Measurements from ENCODE around the gene RPP25L.

The RPP25L gene

DNA sequence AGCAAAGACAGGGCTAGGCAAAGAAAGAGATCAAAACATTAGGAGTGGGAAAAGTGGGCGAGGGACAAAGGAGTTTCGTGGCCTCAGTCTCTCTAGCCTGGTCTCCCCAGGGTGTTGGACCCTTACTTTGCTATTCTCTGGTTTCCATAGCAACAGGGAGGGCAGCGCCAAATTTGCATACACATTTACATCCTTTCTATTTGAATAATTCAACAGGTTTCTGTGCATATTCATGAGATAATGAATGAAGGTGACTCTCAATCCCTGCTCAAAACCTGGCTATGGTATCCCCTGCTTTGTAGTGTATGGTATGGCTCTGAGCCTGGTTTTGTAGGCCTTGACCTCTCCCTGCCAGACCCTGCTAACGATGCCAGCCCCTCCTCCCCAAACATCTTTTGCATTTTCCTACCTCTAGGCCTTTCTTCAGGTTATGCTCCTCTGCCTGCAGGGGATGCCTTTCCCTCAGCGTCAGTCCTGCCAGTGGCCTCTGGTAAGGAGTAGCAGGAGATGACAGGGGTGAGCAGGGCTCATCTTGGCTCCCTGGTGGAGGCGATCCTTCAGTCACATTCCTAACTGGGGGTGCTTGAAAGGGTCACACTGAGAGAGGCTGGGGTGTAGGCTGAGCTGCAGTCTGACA lies 9.8 kb downstream of the RPP25L start:
- no peak for DNase-seq
- ChIA-PET CTCF (interaction anchor here (0.9 to 17.0 kb wide), 13 partner anchors 7 to 270 kb away, joined by 3 to 293 read pairs (median 6); partner anchors contain the start of genes ARID3C, RPP25L and SIGMAR1), POLR2A (interaction anchor here (0.7 kb wide), 1 partner anchor 198 kb away, joined by 3 read pairs; no protein-coding TSS in a partner anchor)
- H3K4me1 ChIP-seq (ENCODE audit: control extremely low read depth in 1 of 4, control insufficient read depth in 4 of 4, insufficient read depth in 4 of 4, low read length in 3 of 4), result no peaks in the 10 kb centered on the region
- H3K4me3 ChIP-seq (ENCODE audit: control insufficient read depth in 1 of 7, extremely low read depth in 1 of 7, insufficient read depth in 4 of 7, low read depth in 2 of 7, low read length in 6 of 7), result no peak overlapping the region
- H3K9me3 ChIP-seq (ENCODE audit: control extremely low read depth in 1 of 5, control insufficient read depth in 4 of 5, insufficient read depth in 2 of 5, low read depth in 1 of 5, low read length in 4 of 5), result no peaks in the 10 kb centered on the region
- 100% methylated on average over 4 of the region's 6 CpGs for WGBS (ENCODE audit: insufficient coverage)
- H3K27ac ChIP-seq (ENCODE audit: insufficient read depth in 1 of 2, low read depth in 1 of 2, low read length in 2 of 2, poor library complexity in 1 of 2, severe bottlenecking in 2 of 2), result no peak overlapping the region
- H3K27me3 ChIP-seq (replicated peaks in 2 of 5; ENCODE audit: control insufficient read depth in 4 of 5, insufficient read depth in 5 of 5, low read length in 4 of 5), result peaks cover 0 to 15% (median 10%) of the 10 kb centered on the region in 5 experiments
- no peaks in the 10 kb centered on the region for H3K36me3 ChIP-seq (ENCODE audit: control insufficient read depth in 4 of 4, insufficient read depth in 4 of 4, low read length in 3 of 4)

DNA sequence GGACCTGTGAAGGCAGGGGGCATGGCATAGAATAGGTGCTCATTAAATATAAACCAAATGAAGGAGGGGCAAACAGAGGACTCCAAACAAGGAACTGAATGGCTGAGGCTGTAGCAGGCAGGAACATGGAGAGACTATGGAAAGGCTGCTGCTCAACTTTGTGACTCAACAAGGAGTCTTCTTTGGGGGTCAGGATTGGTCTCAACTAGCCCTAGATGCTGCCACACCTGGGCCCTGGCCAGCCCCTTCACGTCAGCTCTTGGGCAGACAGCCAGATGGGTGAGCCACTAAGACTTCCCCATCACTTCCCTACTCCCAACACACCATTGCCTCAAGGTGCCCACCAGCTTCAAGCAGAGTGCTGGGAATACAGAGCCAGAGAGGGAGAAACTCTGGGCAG lies 11.0 kb downstream of the RPP25L start:
- no peaks in the 10 kb centered on the region for H3K36me3 ChIP-seq (ENCODE audit: control insufficient read depth in 4 of 4, insufficient read depth in 4 of 4, low read length in 3 of 4)
- H3K4me1 ChIP-seq (ENCODE audit: control extremely low read depth in 1 of 4, control insufficient read depth in 4 of 4, insufficient read depth in 4 of 4, low read length in 3 of 4), result no peaks in the 10 kb centered on the region
- ChIA-PET CTCF (interaction anchor here (0.6 to 1.9 kb wide), 9 partner anchors 8 to 315 kb away, joined by 3 to 7 read pairs (median 3); no protein-coding TSS in a partner anchor), POLR2A (no interaction called here)
- peaks cover 0 to 23% (median 12%) of the 10 kb centered on the region in 5 experiments for H3K27me3 ChIP-seq (replicated peaks in 2 of 5; ENCODE audit: control insufficient read depth in 4 of 5, insufficient read depth in 5 of 5, low read length in 4 of 5)
- H3K9me3 ChIP-seq (ENCODE audit: control extremely low read depth in 1 of 5, control insufficient read depth in 4 of 5, insufficient read depth in 2 of 5, low read depth in 1 of 5, low read length in 4 of 5), result no peaks in the 10 kb centered on the region
- H3K27ac ChIP-seq (ENCODE audit: insufficient read depth in 1 of 2, low read depth in 1 of 2, low read length in 2 of 2, poor library complexity in 1 of 2, severe bottlenecking in 2 of 2), result no peak overlapping the region
- H3K4me3 ChIP-seq (ENCODE audit: control insufficient read depth in 1 of 7, extremely low read depth in 1 of 7, insufficient read depth in 4 of 7, low read depth in 2 of 7, low read length in 6 of 7), result no peak overlapping the region
- DNase-seq, result no peak
- 13% methylated on average over 1 of the region's 1 CpG for WGBS (ENCODE audit: insufficient coverage)

DNA sequence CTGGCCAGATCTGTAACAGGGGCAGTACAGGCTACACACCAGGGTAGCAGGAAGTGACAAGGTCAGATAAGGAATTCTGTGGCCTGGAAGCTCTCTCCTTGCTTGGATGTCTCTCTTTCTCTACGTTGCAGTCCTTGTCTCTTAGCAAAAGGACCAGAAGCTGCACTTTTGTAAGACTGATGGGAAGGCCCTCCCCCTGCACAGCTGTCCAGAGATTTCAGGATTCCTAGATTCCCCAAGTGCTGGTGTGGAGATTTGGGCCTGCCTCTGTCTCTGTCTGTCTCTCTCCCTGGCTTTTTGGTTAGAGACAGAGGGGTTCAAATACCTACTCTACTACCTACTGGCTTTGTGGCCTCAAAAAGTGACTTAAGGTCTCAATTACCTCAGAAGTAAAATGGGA lies 12.4 kb downstream of the RPP25L start:
- no peaks in the 10 kb centered on the region for H3K36me3 ChIP-seq (ENCODE audit: control insufficient read depth in 4 of 4, insufficient read depth in 4 of 4, low read length in 3 of 4)
- CTCF ChIA-PET, result interaction anchor here (0.6 to 1.9 kb wide), 7 partner anchors 8 to 196 kb away, joined by 3 to 7 read pairs (median 3); partner anchors contain the start of gene SIGMAR1

DNA sequence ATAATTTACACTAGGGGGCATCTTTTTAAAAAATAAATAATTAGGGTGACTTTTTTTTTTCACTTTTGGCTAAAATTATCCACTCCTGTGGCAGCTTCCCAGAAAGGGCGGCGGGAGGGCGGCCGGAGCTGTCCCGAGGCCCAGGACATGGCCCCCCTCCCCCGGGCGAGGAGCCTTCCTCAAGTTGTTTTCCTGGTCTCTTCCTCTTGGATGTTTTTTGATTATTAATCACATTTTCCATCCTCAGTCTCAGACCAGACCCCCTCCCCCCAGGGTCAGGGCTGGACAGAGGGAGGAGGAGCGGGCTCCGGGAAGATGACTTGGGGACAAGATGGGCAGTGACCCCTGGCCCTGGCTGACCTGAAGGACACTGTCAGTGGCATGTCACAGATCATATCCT lies 17.7 kb downstream of the RPP25L start:
- H3K27ac ChIP-seq (ENCODE audit: insufficient read depth in 1 of 2, low read depth in 1 of 2, low read length in 2 of 2, poor library complexity in 1 of 2, severe bottlenecking in 2 of 2), result no peak overlapping the region
- no CpG with 5 or more reads among the region's 9 CpGs for WGBS (ENCODE audit: insufficient coverage)
- no peaks in the 10 kb centered on the region for H3K36me3 ChIP-seq (ENCODE audit: control insufficient read depth in 4 of 4, insufficient read depth in 4 of 4, low read length in 3 of 4)
- H3K4me1 ChIP-seq (ENCODE audit: control extremely low read depth in 1 of 4, control insufficient read depth in 4 of 4, insufficient read depth in 4 of 4, low read length in 3 of 4), result peaks cover 0 to 40% (median 38%) of the 10 kb centered on the region in 4 experiments
- CTCF ChIA-PET, result interaction anchor here (1.5 to 5.6 kb wide), 4 partner anchors 11 to 45 kb away, joined by 3 to 57 read pairs (median 28); no protein-coding TSS in a partner anchor
- H3K27me3 ChIP-seq (replicated peaks in 2 of 5; ENCODE audit: control insufficient read depth in 4 of 5, insufficient read depth in 5 of 5, low read length in 4 of 5), result peaks cover 0 to 74% (median 34%) of the 10 kb centered on the region in 5 experiments
- no peak for DNase-seq
- POLR2A ChIA-PET, result no interaction called here
- H3K4me3 ChIP-seq (ENCODE audit: control insufficient read depth in 1 of 7, extremely low read depth in 1 of 7, insufficient read depth in 4 of 7, low read depth in 2 of 7, low read length in 6 of 7), result no peak overlapping the region
- H3K9me3 ChIP-seq (ENCODE audit: control extremely low read depth in 1 of 5, control insufficient read depth in 4 of 5, insufficient read depth in 2 of 5, low read depth in 1 of 5, low read length in 4 of 5), result no peaks in the 10 kb centered on the region

More for the DNA sequence above, 12.4 kb downstream of the RPP25L start:
- Histone ChIP-seq H3K4me1 (ENCODE audit: control extremely low read depth in 1 of 4, control insufficient read depth in 4 of 4, insufficient read depth in 4 of 4, low read length in 3 of 4) (no peaks in the 10 kb centered on the region), H3K27me3 (replicated peaks in 2 of 5; ENCODE audit: control insufficient read depth in 4 of 5, insufficient read depth in 5 of 5, low read length in 4 of 5) (peaks cover 0 to 21% (median 9%) of the 10 kb centered on the region in 5 experiments), H3K27ac (ENCODE audit: insufficient read depth in 1 of 2, low read depth in 1 of 2, low read length in 2 of 2, poor library complexity in 1 of 2, severe bottlenecking in 2 of 2) (no peak overlapping the region), H3K4me3 (ENCODE audit: control insufficient read depth in 1 of 7, extremely low read depth in 1 of 7, insufficient read depth in 4 of 7, low read depth in 2 of 7, low read length in 6 of 7) (no peak overlapping the region), H3K9me3 (ENCODE audit: control extremely low read depth in 1 of 5, control insufficient read depth in 4 of 5, insufficient read depth in 2 of 5, low read depth in 1 of 5, low read length in 4 of 5) (no peaks in the 10 kb centered on the region)
- POLR2A ChIA-PET, result no interaction called here
- WGBS (ENCODE audit: insufficient coverage), result 67% methylated on average over 1 of the region's 1 CpG
- no peak for DNase-seq

DNA sequence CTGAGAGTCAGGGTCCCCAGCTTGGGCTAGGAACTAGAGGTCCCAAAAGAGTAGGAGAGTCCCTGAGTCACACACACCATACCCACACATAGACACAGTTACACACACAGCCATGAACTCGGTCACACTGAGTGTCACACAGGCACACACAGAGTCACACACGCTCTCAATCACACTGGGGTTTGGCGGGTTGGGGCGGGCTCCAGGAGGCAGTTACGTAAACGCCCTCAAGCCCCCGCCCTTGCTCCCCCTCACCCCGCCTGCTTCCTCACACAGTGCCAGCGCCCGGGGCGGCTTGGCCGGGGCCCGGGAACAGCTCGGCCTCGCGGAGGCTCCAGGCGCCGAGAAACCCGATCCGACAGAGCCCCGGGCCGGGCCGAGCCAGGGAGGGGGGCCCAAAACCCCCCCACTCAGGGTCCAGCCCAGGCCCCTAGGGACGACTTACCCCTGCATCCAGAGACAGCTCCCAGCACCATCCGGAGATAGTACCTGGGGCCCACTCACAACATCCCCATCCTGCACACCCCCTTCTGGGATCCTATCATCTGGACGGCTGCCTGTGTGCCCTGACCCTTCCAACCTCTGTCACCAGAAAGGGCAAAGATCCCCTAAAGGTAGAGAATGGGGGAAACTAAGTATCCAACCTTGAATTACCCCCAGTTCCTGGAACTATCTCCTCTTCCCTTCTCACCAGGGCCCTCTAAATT lies 18.8 kb downstream of the RPP25L start:
- Histone ChIP-seq H3K9me3 (ENCODE audit: control extremely low read depth in 1 of 5, control insufficient read depth in 4 of 5, insufficient read depth in 2 of 5, low read depth in 1 of 5, low read length in 4 of 5) (no peaks in the 10 kb centered on the region), H3K27ac (ENCODE audit: insufficient read depth in 1 of 2, low read depth in 1 of 2, low read length in 2 of 2, poor library complexity in 1 of 2, severe bottlenecking in 2 of 2) (no peak overlapping the region), H3K27me3 (replicated peaks in 2 of 5; ENCODE audit: control insufficient read depth in 4 of 5, insufficient read depth in 5 of 5, low read length in 4 of 5) (peaks cover under 1 to 86% (median 41%) of the 10 kb centered on the region in 5 experiments), H3K4me1 (ENCODE audit: control extremely low read depth in 1 of 4, control insufficient read depth in 4 of 4, insufficient read depth in 4 of 4, low read length in 3 of 4) (peaks cover 0 to 47% (median 43%) of the 10 kb centered on the region in 4 experiments), H3K4me3 (ENCODE audit: control insufficient read depth in 1 of 7, extremely low read depth in 1 of 7, insufficient read depth in 4 of 7, low read depth in 2 of 7, low read length in 6 of 7) (peak overlapping the region in 1 of 7 experiments; percentile 23), H3K36me3 (ENCODE audit: control insufficient read depth in 4 of 4, insufficient read depth in 4 of 4, low read length in 3 of 4) (no peaks in the 10 kb centered on the region)
- POLR2A ChIA-PET, result no interaction called here
- CTCF ChIA-PET, result interaction anchor here (0.5 to 5.6 kb wide), 13 partner anchors 11 to 152 kb away, joined by 3 to 57 read pairs (median 6); no protein-coding TSS in a partner anchor
- WGBS (ENCODE audit: insufficient coverage), result under 1% methylated on average over 17 of the region's 26 CpGs
- peak in 2 of 3 donors; percentile 69 to 71 for DNase-seq

DNA sequence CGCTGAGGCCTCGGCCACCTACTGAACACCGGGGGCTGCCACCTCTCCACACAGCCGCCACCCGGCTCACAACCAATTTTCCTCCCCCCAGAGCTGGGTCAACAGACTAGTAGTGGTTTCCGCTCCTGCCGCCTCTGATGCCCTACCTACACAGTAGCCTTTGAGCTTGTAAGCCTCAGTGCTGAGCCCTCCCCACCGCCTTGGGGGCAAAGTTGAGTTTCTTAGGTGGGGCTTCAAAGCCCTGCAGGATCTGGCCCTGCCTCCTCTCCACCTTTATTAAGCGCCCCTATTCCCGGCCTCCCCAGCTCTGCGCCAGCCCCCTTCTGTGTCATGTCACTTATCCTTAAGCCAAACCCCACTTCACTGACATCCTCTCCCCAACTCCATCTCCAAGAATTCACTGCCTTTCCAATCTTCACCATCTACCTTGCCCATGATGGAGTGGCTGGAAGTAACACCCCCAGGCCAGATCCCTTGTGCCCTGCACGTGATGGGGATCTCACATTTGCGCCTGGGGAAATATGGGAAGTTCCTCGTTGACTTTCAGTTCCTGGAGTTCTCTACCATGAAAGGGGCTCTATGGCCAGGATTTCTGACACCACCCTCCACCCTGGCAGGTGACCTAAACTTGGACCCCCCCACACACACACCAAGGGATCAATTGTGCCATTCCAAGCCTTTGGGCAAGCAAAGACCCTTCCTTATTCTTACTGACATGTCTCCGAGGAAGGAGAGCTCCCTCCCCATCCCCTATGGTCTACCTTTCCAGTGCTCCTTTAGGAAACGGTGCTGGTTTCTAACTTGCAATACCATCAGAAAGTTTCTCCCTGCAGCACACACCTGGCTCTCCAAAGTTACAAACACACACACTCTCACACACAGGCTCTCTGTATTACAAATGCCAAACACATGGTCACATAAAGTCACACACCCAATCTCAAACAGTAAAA lies 19.7 kb downstream of the RPP25L start:
- Histone ChIP-seq H3K36me3 (ENCODE audit: control insufficient read depth in 4 of 4, insufficient read depth in 4 of 4, low read length in 3 of 4) (no peaks in the 10 kb centered on the region), H3K4me3 (ENCODE audit: control insufficient read depth in 1 of 7, extremely low read depth in 1 of 7, insufficient read depth in 4 of 7, low read depth in 2 of 7, low read length in 6 of 7) (peak overlapping the region in 3 of 7 experiments; percentile 62 to 74 (median 70)), H3K27ac (ENCODE audit: insufficient read depth in 1 of 2, low read depth in 1 of 2, low read length in 2 of 2, poor library complexity in 1 of 2, severe bottlenecking in 2 of 2) (no peak overlapping the region), H3K4me1 (ENCODE audit: control extremely low read depth in 1 of 4, control insufficient read depth in 4 of 4, insufficient read depth in 4 of 4, low read length in 3 of 4) (peaks cover 0 to 47% (median 43%) of the 10 kb centered on the region in 4 experiments), H3K9me3 (ENCODE audit: control extremely low read depth in 1 of 5, control insufficient read depth in 4 of 5, insufficient read depth in 2 of 5, low read depth in 1 of 5, low read length in 4 of 5) (no peaks in the 10 kb centered on the region), H3K27me3 (replicated peaks in 2 of 5; ENCODE audit: control insufficient read depth in 4 of 5, insufficient read depth in 5 of 5, low read length in 4 of 5) (peaks cover 7 to 90% (median 47%) of the 10 kb centered on the region in 5 experiments)
- 8% methylated on average over 14 of the region's 16 CpGs for WGBS (ENCODE audit: insufficient coverage)
- CTCF ChIA-PET, result interaction anchor here (0.5 to 5.6 kb wide), 30 partner anchors 8 to 192 kb away, joined by 3 to 57 read pairs (median 4); no protein-coding TSS in a partner anchor
- peak in 1 of 3 donors; percentile 39 for DNase-seq
- POLR2A ChIA-PET, result no interaction called here
